ENCODE results near the gene ENTPD2.
"Not testable (repeated sequence)": the region's sequence is repeated elsewhere in the genome, so short reads cannot be mapped to it uniquely, and the experiment has no call there.

ENTPD2 gene

DNA sequence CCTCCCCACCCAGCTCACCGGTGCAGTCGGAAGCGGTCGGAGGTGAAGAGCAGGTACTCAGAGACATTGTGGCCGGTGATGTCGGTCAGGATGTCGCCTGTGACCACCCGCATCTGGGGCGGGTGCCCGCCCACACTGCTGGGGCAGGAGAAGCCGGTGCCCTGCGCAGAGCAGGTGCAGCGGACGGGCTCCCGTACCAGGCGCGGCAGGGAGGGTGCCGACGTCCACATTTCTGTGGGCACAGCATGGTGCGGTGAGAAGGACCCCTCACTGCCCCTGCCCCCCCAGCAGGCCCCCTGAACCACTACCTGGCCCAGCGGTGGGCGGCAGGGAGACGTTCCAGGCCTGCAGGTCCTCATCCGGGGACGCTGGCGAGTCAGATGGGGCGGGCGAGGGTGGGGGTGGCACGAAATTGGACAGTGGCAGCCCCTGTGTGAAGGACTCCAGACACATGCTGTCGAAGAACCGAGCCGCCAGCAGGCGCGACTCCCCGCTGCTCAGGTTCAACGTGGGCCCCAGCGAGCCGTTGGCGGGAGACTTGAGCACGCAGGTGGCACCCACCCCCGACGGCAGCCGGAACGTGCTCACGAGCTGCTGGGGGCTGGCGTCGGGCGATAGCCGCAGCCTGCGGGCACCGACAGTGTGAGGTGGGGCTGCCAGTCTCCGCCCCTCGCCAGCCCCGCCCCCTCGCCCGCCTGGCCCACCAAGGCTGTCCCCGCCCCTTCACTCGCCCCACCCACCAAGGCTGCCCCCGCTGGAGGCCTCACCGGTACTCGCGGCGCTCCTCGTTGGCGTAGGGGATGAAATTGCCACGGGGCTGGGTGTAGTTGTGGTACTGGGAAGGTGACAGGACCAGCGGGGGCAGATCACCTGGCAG is 40.9 kb downstream of the ENTPD2 start:
- DNase-seq = no peak

DNA sequence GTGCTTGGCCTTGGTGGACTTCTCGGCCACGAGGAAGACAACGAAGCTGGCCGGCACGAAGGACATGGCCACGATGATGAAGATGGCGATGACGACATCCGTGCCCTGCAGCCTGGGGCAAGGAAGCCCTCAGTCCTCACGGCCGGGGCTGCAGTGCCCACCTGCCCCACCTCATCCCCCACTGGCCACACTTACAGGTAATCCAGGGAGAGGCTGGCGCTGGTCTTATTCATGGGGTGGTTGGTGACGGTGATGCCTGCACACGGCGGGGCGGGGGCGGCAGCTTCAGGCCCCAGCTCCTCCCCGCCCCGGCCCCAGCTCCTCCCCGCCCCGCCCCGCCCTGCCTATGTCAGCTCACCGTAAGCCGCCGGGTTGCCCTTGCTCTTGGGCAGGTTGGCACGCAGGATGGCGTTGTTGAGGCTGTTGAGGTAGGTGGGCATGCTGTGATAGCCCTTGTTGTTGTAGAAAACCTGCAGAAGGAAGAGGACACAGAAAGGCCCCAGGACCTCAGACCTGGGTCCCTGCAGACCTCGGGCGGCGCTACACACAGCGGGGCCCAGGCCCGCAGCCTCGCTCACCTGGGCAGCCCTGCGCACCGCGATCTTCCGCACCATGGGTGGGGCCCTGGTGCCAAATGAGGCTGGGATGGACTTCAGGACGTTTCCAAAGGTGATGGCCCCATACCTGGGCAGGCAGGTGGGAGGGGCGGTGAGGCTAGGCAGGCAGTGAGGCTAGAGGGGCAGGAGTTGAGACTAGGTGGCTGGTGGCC is 41.8 kb downstream of the ENTPD2 start:
- no peak for DNase-seq

DNA sequence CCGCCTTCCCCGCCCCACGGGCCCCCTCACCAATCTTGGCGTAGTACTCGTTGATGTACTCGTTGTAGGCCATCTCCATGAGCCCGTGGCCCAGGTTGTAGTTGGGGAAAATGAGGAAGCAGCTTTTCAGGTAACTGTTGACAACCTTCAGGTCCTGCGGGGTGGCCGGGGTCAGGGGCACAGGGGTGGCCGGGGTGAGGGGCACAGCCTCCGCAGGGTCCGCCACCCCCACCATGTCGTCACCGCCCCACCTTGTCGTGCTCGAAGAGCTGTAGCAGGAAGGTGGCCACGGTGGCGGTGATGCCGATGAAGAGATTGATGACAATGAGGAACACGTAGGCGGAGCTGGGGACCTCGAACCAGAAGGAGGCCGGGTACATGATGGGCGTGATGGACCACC is 42.7 kb downstream of the ENTPD2 start:
- no peak for DNase-seq

- no peak for DNase-seq
Measured at GRCh38 chr9:137009938-137010732, 43.7 kb downstream of the ENTPD2 start.

GRCh38 chr9:137009217-137009616 is 44.6 kb downstream of the ENTPD2 start:
- DNase-seq = no peak

- DNase-seq = no peak
Measured at GRCh38 chr9:137008312-137008711, 45.5 kb downstream of the ENTPD2 start.

- no peak for DNase-seq
Measured at GRCh38 chr9:137007816-137008270, 46.0 kb downstream of the ENTPD2 start.

DNA sequence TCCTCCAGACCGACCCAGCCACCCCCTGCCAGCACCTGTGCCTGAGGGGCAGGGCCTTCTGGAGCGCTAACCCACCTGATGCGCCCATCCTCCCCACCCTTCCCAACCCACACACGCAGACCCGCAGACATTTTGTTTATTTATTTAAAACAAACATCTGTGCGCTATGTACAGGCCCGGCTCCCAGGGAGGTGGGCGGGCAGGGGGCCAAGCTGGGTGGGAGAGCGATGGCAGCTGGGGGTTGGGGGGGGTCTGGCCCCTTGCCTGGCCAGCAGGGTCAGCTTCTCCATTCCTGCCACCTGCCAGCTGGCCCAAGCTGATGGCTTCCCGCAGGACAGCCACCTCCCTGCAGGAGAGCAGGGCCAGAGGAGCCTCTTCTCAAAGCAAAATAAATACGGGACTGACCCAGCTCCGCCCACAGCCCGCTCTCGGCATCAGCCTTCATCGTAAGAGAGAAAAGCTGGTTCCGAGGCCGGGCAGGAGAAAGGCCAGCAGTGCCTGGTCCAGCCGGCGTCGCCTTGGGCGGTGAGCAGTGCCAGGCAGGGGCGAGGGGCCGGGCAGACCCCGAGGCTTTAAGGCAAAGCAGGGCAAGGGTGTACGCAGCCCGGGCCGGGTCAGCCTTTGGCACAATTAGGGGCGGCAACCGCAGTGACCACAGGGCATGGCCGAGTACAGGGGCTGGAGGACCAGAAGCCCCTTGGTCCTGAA is 46.6 kb downstream of the ENTPD2 start:
- no peak for DNase-seq

DNA sequence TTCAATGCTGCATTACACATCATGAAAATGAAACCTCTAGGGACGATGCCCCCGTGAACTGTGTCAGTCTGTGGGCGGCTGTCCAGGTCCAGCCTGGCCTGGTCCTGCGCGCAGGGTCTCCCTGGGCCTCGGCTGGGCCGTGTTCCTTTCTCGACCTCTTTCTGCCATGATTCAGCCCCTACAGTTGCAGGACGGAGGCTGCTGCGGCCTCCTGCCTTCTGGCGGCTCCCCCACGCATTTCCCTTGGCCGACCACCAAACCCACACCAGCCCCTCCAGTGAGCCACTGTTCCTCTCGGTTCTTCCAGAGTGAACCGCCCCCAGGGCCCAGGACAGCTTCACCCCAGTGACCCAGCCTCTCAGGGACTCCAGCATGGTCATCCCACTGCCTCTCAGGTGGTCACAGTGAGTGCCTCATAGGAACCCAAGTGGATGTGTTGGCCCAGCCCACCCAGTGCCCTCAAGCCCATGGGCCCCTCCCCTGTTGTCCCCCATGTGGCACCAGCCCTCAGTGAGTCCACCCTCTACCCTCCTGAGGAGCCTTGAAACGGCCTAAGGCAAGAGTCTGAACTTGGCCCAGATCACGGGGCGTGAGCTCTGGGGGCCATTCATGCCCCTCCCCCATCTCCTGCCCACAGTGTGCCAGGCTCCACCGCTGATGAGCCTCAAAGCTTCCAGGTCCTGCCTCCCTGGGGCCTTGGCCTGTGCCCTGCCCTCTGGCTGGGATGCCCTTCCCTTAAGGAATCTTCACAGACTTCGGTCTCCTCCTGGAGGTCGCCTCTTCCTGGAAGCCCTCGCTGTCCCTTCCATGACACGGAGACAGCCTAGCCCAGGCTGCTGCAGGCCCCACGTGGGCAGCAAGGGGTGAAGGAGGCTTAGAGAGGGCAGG is 47.5 kb downstream of the ENTPD2 start:
- no peak for DNase-seq

- not testable (repeated sequence) for DNase-seq
Measured at GRCh38 chr9:137004285-137004684, 49.6 kb downstream of the ENTPD2 start.

DNA sequence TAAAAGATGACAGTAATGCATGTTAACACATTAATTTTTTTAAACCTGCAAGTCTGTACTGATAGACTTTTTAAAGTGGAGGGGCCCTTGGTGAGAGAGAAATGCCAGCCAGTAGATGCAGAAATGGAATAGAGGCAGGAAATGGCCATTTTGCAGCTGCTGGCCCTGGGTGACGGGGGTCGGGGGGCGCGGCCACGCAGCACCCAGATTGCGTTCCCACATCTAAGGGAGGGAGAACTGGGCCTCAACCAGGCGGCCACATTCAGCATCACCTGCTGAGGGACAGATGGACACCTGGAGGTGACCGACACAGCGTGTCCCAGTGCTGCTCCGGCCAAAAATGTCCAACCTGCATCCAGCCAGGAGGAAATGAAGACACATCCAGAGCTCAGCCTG is 51.2 kb downstream of the ENTPD2 start:
- no peak for DNase-seq

DNA sequence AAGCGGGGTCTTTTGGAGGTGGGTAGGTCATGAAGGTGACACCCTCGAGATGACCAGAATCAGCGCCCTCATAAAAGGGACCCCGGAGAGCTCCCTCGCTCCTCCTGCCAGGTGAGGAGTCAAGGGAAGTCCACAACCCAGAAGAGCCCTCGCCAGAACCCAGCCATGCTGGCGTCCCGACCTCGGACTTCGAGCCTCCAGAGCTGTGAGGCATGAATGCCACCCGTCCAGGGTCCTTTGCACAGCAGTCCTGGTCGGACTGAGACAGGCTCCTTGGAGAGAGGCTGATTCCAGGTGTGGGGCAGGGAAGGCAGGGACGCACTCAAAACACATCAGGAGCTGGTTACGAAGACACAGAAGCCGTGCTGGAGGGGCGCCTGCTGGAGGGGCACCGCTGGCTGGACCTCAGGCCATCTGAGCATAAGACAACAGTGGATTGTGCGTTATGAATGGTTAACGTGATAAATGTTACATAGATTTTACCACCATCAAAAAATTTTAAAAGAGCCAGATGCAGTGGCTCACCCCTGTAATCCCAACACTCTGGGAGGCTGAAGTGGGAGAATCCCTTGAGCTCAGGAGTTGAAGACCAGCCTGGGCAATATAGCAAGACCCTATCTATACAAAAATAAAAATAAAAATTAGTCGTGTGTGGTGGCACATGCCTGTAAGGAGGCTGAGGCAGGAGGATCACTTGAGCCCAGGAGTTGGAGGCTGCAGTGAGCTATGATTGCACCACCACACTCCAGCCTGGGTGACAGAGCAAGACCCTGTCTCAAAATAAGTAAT is 51.8 kb downstream of the ENTPD2 start:
- no peak for DNase-seq

DNA sequence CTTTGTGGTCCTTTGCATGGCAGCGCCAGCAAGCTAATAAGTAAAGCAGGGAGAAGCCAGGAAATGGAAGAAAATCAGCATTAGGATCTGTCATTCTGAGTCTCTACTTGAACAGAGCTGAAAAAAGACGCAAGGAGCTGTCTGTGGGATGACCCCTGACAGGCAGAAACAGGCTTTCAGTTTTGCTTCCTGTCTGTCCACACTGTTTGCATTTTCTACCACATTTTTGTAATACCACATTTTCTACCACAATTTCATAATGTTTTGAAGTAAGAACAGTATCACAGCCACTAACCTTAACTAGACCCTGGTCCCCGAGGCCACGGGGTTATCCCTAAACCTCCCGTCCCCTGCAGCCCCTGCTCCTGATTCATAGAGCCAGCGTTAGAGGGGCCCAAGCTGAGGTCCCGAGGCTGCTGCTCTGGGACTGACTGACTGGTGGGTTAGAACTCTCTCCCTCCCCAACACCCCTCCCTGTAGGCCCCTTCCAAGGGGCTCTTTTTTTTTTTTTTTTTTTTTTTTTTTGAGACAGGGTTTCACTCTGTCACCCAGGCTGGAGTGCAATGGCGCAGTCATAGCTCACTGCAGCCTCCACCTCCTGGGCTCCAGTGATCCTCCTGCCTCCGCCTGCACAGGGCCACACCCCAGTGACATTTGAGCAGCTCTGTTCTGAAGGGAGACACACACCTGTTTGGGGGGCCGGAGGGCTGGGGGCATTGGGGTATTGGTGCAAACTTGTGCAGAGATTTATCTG is 53.5 kb downstream of the ENTPD2 start:
- DNase-seq = peak; percentile 16

All from kidney glomerular epithelial cell (primary cell).